Measurements from ENCODE around the gene THYN1.

Gene THYN1

DNA sequence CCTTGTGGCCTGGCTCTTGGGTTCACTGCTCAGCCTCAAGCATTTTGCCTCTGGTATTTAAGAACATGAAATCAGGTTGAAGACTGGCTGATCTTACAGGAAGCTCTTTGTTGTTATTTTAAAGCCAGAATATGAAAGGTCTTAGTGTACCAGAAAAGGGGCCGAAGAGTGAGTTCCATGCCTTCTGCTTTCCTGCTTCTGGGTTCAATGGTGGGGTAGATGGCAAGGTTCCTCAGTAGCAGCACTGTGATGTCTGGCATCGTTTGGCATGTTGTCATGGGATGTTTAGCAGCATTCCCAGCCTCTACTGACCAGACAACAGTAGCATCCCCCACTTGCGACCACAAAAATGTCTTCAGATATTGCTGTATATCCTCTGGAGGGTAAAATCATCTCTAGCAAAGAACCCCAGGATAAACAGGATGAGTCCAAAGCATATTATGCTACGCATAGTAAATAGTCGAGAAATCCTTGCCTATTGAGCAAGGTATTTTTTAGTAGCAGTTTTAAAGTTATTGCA is 26.3 kb downstream of the THYN1 start:
- DNase-seq (ENCODE audit: insufficient read length, low spot score) = no peak
- TF ChIP-seq POLR2A (IDR thresholded peaks at IDR 0.05; ENCODE audit: low read depth, low read length) = no peak
- FAIRE-seq = no peak

DNA sequence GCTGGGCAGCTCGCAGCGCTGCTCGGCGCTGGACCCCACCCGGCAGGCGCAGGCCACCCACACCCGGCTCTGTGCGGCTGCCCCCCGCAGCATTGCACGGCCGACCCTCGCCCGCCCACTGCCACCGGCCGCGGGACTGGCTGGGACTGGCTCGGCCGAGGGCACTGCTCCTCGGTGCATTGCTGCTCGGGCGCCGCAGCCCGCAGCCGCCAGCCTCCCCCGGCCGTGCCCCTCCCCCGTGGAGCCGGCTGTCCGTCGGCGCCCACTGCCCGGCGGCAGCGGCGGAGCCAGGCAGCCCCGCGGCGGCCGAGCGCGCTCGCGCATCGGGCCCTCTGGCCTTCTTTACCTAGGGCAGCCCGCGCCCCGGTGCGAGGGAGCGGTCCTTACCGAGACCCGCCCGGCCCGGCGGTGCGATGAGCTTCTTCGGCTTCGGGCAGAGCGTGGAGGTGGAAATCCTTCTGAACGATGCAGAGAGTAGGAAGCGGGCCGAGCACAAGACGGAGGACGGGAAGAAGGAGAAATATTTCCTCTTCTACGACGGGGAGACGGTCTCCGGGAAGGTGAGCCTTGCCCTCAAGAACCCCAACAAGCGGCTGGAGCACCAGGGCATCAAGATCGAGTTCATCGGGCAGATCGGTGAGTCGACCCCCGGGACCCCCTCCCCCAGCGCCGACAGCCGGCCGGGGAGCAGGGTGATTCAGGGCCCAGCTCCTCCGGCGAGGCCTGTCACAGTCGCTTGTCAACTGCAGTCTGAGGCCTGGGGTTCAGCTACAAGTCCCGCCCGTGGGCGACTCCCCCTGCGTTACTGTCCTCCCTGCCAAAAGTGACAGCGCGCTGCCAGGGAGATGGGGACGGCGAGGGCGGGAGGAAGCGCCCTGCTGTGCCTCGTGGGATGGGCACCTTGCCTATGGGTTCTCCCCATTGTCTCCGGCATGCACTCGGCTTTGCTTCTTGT is 28.2 kb downstream of the THYN1 start:
- DNase-seq (ENCODE audit: insufficient read length, low spot score) = peak; percentile 31
- FAIRE-seq = no peak
- TF ChIP-seq POLR2A (IDR thresholded peaks at IDR 0.05; ENCODE audit: low read depth, low read length) = peak; percentile 44

GRCh38 chr11:134223836-134224709 is 29.1 kb downstream of the THYN1 start, which contains the start of the genes NCAPD3 and VPS26B:
TSS of gene NCAPD3 (minus strand) at chr11:134223967. CDS start at chr11:134223926, 41 bp downstream.
TSS of gene VPS26B (plus strand) at chr11:134224671. CDS start at chr11:134225123, 452 bp downstream.
- DNase-seq (ENCODE audit: insufficient read length, low spot score) (peak; percentile 93), FAIRE-seq (peak; percentile 69)
- peak; percentile 67 for TF ChIP-seq POLR2A (IDR thresholded peaks at IDR 0.05; ENCODE audit: low read depth, low read length)

- FAIRE-seq = no peak
- no peak for TF ChIP-seq POLR2A (IDR thresholded peaks at IDR 0.05; ENCODE audit: low read depth, low read length)
- no peak for DNase-seq (ENCODE audit: insufficient read length, low spot score)
Observed at GRCh38 chr11:134223121-134223520, 30.0 kb downstream of the THYN1 start.

GRCh38 chr11:134216816-134217215 is 36.3 kb downstream of the THYN1 start:
- no peak for FAIRE-seq
- DNase-seq (ENCODE audit: insufficient read length, low spot score) = no peak
- no peak for TF ChIP-seq POLR2A (IDR thresholded peaks at IDR 0.05; ENCODE audit: low read depth, low read length)

DNA sequence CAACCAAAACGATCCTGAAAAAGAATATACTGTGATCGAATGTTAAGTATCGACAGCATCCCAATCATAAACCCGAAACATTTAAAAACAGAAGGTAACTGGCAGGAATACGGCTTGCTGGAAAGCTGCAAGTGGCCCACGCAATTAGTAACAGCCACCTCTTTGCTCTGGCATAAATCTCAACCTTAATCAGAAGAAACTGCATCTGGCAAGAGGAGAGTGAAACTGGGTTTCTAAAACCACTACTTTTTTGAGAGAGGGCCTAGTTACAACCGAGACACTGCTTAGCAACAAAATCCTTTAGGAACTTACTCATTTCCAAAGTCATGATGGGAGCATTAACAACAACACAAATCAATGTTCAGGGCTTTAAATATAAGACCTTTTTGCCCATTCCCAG is 37.3 kb downstream of the THYN1 start:
- TF ChIP-seq POLR2A (IDR thresholded peaks at IDR 0.05; ENCODE audit: low read depth, low read length) = no peak
- no peak for DNase-seq (ENCODE audit: insufficient read length, low spot score)
- no peak for FAIRE-seq

DNA sequence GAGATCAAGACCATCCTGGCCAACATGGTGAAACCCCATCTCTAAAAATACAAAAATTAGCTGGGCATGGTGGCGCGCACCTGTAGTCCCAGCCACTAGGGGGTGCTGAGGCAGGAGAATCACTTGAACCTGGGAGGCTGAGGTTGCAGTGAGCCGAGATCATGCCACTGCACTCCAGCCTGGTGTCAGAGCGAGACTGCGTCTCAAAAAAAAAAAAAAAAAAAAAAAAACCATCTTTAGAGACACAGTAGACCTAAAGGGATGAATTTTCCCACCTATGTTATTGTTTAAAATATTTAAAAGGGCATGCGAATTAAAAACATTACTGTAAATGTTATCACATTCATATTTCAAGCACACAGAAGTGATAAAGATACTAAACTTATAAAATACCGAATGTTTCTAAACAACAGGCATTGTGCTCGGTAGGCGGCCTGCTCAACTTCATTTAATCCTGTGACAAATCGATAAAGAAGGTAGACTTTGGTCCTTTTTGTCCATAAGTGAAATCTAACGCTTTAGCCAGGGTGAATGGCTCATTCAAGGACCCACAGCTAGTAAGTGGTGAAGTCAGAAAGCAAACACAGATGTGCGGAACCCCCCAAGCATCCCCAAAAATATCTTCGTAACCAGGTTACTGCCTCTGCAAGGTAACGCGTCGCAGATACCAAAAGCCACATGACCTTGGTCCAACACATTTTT is 45.5 kb downstream of the THYN1 start:
- no peak for TF ChIP-seq POLR2A (IDR thresholded peaks at IDR 0.05; ENCODE audit: low read depth, low read length)
- DNase-seq (ENCODE audit: insufficient read length, low spot score) (no peak), FAIRE-seq (no peak)

- DNase-seq (ENCODE audit: insufficient read length, low spot score) (no peak), FAIRE-seq (no peak)
- TF ChIP-seq POLR2A (IDR thresholded peaks at IDR 0.05; ENCODE audit: low read depth, low read length) = no peak
Observed at GRCh38 chr11:134206185-134206584, 47.0 kb downstream of the THYN1 start.

- TF ChIP-seq POLR2A (IDR thresholded peaks at IDR 0.05; ENCODE audit: low read depth, low read length) = no peak
- FAIRE-seq (no peak), DNase-seq (ENCODE audit: insufficient read length, low spot score) (no peak)
Observed at GRCh38 chr11:134205729-134206128, 47.4 kb downstream of the THYN1 start.

DNA sequence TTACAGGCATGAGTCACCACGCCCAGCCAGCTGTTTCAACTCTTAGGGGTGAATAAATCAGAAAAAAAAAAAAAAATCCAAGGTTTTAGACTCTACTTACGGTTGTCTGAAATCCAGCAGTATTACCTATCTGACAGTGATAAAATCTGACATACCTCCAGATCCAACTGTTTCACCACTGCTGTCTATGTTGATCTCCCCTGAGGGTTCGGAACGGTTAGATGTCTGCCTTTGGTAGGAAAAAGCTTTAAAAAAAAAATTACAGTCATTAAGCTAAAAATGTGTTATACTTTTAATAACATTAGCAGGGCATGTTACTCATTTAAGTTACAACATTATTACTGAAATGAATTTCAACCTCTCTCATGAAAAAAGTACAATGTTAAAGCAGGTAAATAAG is 50.5 kb downstream of the THYN1 start:
- FAIRE-seq (no peak), DNase-seq (ENCODE audit: insufficient read length, low spot score) (no peak)
- TF ChIP-seq POLR2A (IDR thresholded peaks at IDR 0.05; ENCODE audit: low read depth, low read length) = no peak

GRCh38 chr11:134200688-134201087 is 52.5 kb downstream of the THYN1 start:
- FAIRE-seq (no peak), DNase-seq (ENCODE audit: insufficient read length, low spot score) (no peak)
- no peak for TF ChIP-seq POLR2A (IDR thresholded peaks at IDR 0.05; ENCODE audit: low read depth, low read length)

GRCh38 chr11:134199531-134199930 is 53.6 kb downstream of the THYN1 start:
- DNase-seq (ENCODE audit: insufficient read length, low spot score) (no peak), FAIRE-seq (no peak)
- TF ChIP-seq POLR2A (IDR thresholded peaks at IDR 0.05; ENCODE audit: low read depth, low read length) = no peak
